Fibroblast of the aortic adventitia (primary cell): ENCODE results near the gene KERA. TPM values are rescaled to one million over a fixed set of nuclear protein-coding genes. Genes with fewer than 3 reads are reported as not detected.
A peak's percentile ranks its signal among the peaks of the same experiment; 100 is the strongest.

Source experiments
- DNase-seq: peaks from one replicate; pipeline ENCODE4 v3.0.0-alpha.2; 2010; ENCODE audit warnings: low read depth
- H3K4me3 ChIP-seq: 2 replicates; pipeline ENCODE4 v1.5.1; 2011; ENCODE audit warnings: low read depth, mild to moderate bottlenecking, control low read depth, low read length, moderate library complexity
- total RNA-seq: library from RNA; depleted of rRNA; stranded (reverse); fragments of >200 nt; gene quantifications from 2 replicates; pipeline ENCODE4 v1.2.3, GENCODE V29; 2012; ENCODE audit warnings: low replicate concordance
- TF ChIP-seq, protein P1 (sequence below): IDR thresholded peaks from 2 replicates; pipeline ENCODE4 v1.5.1; 2011; ENCODE audit warnings: mild to moderate bottlenecking, low read length, control low read depth, inconsistent platforms; ENCODE audit not compliant: insufficient read depth

The KERA gene
- total RNA-seq, 1 donor = not detected

GRCh38 chr12:91043408-91043807 is 14.4 kb downstream of the KERA start:
- TF ChIP-seq, protein P1, sequence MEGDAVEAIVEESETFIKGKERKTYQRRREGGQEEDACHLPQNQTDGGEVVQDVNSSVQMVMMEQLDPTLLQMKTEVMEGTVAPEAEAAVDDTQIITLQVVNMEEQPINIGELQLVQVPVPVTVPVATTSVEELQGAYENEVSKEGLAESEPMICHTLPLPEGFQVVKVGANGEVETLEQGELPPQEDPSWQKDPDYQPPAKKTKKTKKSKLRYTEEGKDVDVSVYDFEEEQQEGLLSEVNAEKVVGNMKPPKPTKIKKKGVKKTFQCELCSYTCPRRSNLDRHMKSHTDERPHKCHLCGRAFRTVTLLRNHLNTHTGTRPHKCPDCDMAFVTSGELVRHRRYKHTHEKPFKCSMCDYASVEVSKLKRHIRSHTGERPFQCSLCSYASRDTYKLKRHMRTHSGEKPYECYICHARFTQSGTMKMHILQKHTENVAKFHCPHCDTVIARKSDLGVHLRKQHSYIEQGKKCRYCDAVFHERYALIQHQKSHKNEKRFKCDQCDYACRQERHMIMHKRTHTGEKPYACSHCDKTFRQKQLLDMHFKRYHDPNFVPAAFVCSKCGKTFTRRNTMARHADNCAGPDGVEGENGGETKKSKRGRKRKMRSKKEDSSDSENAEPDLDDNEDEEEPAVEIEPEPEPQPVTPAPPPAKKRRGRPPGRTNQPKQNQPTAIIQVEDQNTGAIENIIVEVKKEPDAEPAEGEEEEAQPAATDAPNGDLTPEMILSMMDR = no peak
- DNase-seq = no peak
- no peak overlapping the region for H3K4me3 ChIP-seq

GRCh38 chr12:91040096-91040755 is 17.6 kb downstream of the KERA start:
- TF ChIP-seq, protein P1 = no peak
- DNase-seq = peak; percentile 32
- H3K4me3 ChIP-seq = no peak overlapping the region

- TF ChIP-seq, protein P1 = no peak
- H3K4me3 ChIP-seq = no peak overlapping the region
- DNase-seq = peak; percentile 57
Measured at GRCh38 chr12:91037276-91037675, 20.5 kb downstream of the KERA start.

DNA sequence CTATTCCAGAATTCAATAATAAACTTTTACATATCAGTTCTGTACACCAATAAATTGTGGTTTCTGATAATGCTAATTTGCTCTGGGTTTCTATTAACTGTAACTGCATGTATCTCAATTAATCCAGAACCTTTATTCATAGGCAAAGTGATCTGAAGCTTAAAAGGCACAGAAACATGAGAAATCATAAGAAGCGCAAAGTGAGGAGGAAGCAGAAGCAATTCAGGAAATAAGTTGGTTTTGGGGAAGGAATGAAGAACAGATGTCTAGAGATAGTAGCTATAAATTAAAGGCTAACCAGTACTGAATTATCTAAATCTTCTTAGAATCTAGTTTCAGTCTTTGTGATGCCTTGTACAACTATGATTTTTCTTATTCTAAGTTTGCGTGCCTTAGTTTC is 24.6 kb downstream of the KERA start:
- H3K4me3 ChIP-seq = no peak overlapping the region
- TF ChIP-seq, protein P1 = no peak
- no peak for DNase-seq

- TF ChIP-seq, protein P1 = no peak
- peak; percentile 63 for DNase-seq
- H3K4me3 ChIP-seq = no peak overlapping the region
Measured at GRCh38 chr12:91023326-91024004, 34.4 kb downstream of the KERA start.

- TF ChIP-seq, protein P1 = no peak
- no peak for DNase-seq
- H3K4me3 ChIP-seq = no peak overlapping the region
Measured at GRCh38 chr12:91021076-91021475, 36.7 kb downstream of the KERA start.
